Smooth muscle cell (in vitro differentiated cells): Measurements from ENCODE around the gene FBXL17. TPM values are rescaled to one million over a fixed set of nuclear protein-coding genes. Genes with fewer than 3 reads are reported as not detected.

Source experiments
- DNase-seq: peaks from one replicate; lab custom pipeline; 2025; ENCODE audit not compliant: unreplicated experiment; lab: John Stamatoyannopoulos, UW
- H2AFZ ChIP-seq: fragments of 200-600 bp; sonication (generic); 2 replicates; pipeline ENCODE4 v1.6.0; 2016; ENCODE audit warnings: antibody characterized with exemption, low read depth, mild to moderate bottlenecking
- H3F3A ChIP-seq: fragments of 200-600 bp; sonication (generic); 2 replicates; pipeline ENCODE4 v1.6.0; 2017; ENCODE audit warnings: antibody characterized with exemption, low read depth
- H3K27ac ChIP-seq: fragments of 200-600 bp; sonication (generic); 2 replicates; pipeline ENCODE4 v1.5.1; 2016; ENCODE audit warnings: low read depth, mild to moderate bottlenecking
- H3K27me3 ChIP-seq: fragments of 200-600 bp; sonication (generic); 2 replicates; pipeline ENCODE4 v1.6.1; 2016; ENCODE audit warnings: low read depth, mild to moderate bottlenecking
- H3K36me3 ChIP-seq: fragments of 200-600 bp; sonication (generic); 2 replicates; pipeline ENCODE4 v1.5.1; 2016; ENCODE audit warnings: low read depth
- H3K4me1 ChIP-seq: fragments of 200-600 bp; sonication (generic); 2 replicates; pipeline ENCODE4 v1.5.1; 2016; ENCODE audit warnings: low read depth
- H3K4me2 ChIP-seq: fragments of 200-600 bp; sonication (generic); 2 replicates; pipeline ENCODE4 v1.6.0; 2016; ENCODE audit warnings: mild to moderate bottlenecking
- H3K4me3 ChIP-seq: fragments of 200-600 bp; sonication (generic); 2 replicates; pipeline ENCODE4 v1.5.1; 2016; ENCODE audit warnings: mild to moderate bottlenecking
- H3K79me2 ChIP-seq: fragments of 200-600 bp; sonication (generic); 2 replicates; pipeline ENCODE4 v1.6.0; 2016; ENCODE audit warnings: low read depth, mild to moderate bottlenecking
- H3K9ac ChIP-seq: fragments of 200-600 bp; sonication (generic); 2 replicates; pipeline ENCODE4 v1.6.0; 2016; ENCODE audit warnings: low read depth
- H3K9me3 ChIP-seq: fragments of 200-600 bp; sonication (generic); replicated peaks from 2 replicates; pipeline ENCODE4 v1.5.1; 2016; ENCODE audit warnings: low read depth
- H4K20me1 ChIP-seq: fragments of 200-600 bp; sonication (generic); 2 replicates; pipeline ENCODE4 v1.6.0; 2016; ENCODE audit warnings: low read depth
- WGBS: methylation state at CpG from one replicate; pipeline ENCODE4 v1.1.7; 2016; ENCODE audit warnings: low lambda C conversion rate; 5-methylcytosine and 5-hydroxymethylcytosine counted together
- polyA plus RNA-seq: library from polyadenylated mRNA; unstranded; fragments of >200 nt; fragmentation: Nextera tagmentation; extraction: Ambion mirVana; gene quantifications from 2 replicates; pipeline ENCODE4 v1.2.1, GENCODE V29; 2016
- total RNA-seq: library from RNA; depleted of rRNA; stranded (reverse); fragments of >200 nt; gene quantifications from 2 replicates; pipeline ENCODE4 v1.2.3, GENCODE V29; 2014
- TF ChIP-seq, protein P1 (sequence below): fragments of 200-600 bp; sonication (generic); IDR thresholded peaks from 2 replicates; pipeline ENCODE4 v1.5.1; 2017; ENCODE audit warnings: borderline replicate concordance, mild to moderate bottlenecking, antibody characterized with exemption; ENCODE audit not compliant: insufficient read depth, poor library complexity, severe bottlenecking

The FBXL17 gene
- total and polyA plus RNA-seq, 2 experiments from 2014 or later = 5.4 to 16.0 TPM

DNA sequence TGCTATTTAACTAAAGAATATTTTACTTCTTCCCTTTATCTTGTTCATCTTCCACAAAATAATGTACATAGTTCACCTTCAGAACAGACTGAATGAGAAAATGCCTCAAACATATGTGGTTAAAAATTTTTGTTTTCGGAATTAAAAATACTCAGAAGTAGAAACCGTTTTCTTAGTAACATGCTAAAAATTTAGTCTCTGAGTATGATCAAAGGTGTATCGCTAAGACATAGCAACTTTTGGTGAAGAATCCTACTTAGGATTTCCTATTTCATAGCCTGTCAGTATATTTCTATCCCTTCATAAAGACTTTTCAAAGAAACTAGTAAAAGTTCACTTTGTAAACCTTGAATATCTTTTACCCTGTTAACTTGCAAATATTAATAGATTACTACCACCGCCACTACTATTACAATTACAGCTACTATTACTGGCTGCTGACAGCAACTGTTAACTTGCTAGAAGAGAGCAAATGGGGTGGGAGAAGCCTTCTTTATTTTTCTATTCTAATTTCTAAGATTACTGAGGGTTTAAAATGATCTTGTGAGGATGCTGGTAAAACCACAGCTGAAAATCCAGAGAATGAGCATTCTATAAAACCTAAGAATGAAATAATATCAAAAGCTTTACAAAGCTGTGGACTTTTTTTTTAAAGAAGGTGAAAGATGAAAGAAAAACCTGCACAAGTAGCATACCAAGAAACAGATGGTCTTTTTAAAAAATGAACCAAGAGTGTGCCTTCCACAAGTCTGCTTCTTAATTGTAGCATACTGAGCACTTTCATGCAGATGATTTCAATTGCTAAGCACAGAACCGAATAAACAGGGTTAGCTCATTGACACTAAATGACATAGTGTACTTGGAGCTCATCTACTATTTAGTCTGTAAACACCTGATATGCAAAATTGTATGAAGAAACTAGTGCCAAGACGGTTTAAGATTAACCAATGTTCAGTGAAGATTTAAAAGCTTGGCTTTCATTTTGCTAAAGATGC is 464.9 kb downstream of the FBXL17 start:
- no peaks in the 10 kb centered on the region for H4K20me1 ChIP-seq
- H3K9me3 ChIP-seq = no peaks in the 10 kb centered on the region
- no peaks in the 10 kb centered on the region for H3K79me2 ChIP-seq
- H3K27ac ChIP-seq = no peak overlapping the region
- DNase-seq = no peak
- no peaks in the 10 kb centered on the region for H3K27me3 ChIP-seq
- no peaks in the 10 kb centered on the region for H3K4me1 ChIP-seq
- no peaks in the 10 kb centered on the region for H3F3A ChIP-seq
- no peak overlapping the region for H3K4me2 ChIP-seq
- no peaks in the 10 kb centered on the region for H3K36me3 ChIP-seq
- H3K9ac ChIP-seq = no peak overlapping the region
- TF ChIP-seq, protein P1, sequence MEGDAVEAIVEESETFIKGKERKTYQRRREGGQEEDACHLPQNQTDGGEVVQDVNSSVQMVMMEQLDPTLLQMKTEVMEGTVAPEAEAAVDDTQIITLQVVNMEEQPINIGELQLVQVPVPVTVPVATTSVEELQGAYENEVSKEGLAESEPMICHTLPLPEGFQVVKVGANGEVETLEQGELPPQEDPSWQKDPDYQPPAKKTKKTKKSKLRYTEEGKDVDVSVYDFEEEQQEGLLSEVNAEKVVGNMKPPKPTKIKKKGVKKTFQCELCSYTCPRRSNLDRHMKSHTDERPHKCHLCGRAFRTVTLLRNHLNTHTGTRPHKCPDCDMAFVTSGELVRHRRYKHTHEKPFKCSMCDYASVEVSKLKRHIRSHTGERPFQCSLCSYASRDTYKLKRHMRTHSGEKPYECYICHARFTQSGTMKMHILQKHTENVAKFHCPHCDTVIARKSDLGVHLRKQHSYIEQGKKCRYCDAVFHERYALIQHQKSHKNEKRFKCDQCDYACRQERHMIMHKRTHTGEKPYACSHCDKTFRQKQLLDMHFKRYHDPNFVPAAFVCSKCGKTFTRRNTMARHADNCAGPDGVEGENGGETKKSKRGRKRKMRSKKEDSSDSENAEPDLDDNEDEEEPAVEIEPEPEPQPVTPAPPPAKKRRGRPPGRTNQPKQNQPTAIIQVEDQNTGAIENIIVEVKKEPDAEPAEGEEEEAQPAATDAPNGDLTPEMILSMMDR = no peak
- H3K4me3 ChIP-seq = no peak overlapping the region
- H2AFZ ChIP-seq = no peak overlapping the region
- 93% methylated on average over 6 of the region's 6 CpGs for WGBS

DNA sequence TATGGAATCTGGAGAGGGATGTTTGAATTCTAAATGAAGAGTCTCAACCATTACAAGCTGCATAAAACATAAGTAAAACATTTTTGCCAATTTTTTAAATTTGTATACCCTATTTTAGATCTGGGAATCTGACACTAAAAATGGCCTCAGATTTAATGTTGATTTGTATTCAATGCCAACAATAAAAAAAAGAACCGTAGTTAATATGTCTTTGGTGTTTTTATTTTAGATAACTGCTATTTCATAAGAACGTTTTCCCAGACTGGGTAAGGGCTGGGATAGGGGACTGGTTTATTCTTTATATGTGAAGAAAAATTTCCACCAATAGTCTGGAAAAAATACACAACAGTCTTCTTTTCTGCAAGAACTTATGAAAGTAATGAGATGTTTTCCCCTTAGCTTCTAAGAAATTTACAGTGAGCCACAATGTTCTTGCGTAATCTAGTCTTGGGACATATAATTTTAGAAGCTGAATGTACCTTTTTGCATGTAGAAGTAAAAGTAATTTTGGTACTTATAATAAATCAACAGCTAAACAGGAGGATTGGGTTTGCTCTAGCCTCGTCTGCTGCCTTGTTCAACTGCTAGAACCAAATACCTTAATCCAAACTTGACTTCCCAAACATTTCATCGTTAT is 466.6 kb downstream of the FBXL17 start:
- 86% methylated on average over 5 of the region's 5 CpGs for WGBS
- Histone ChIP-seq H3K9me3 (no peaks in the 10 kb centered on the region), H3K4me2 (no peak overlapping the region), H3K27me3 (no peaks in the 10 kb centered on the region), H3K27ac (no peak overlapping the region), H3K4me3 (no peak overlapping the region), H4K20me1 (no peaks in the 10 kb centered on the region), H3K9ac (no peak overlapping the region), H3K36me3 (no peaks in the 10 kb centered on the region), H2AFZ (no peak overlapping the region), H3K4me1 (peaks cover 2% of the 10 kb centered on the region), H3F3A (no peaks in the 10 kb centered on the region), H3K79me2 (no peaks in the 10 kb centered on the region)
- DNase-seq = no peak
- TF ChIP-seq, protein P1 = no peak

DNA sequence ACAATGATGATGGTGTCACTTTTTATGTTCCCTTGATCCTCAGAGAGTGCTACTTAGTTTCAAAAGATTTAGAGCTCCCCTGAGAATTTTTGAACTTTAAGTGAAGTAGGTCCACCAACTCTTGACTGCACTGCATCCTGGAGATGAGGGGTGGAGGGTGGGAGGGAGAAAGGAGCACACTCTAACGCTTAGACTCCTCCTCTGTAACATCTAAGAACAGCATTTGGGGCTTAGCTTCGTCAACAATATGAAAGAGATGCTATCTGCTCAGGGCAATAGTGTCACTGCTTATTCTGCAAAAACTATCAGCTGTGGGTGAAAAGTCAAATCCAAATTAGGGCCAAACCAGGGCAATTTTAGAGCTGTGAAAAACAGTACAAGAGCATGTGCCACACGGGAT is 468.4 kb downstream of the FBXL17 start:
- Histone ChIP-seq H3K9ac (no peak overlapping the region), H3K4me3 (no peak overlapping the region), H3K4me2 (no peak overlapping the region), H4K20me1 (no peaks in the 10 kb centered on the region), H3K27me3 (no peaks in the 10 kb centered on the region), H3F3A (no peaks in the 10 kb centered on the region), H3K27ac (no peak overlapping the region), H3K9me3 (no peaks in the 10 kb centered on the region), H2AFZ (no peak overlapping the region), H3K36me3 (no peaks in the 10 kb centered on the region), H3K4me1 (peaks cover 15% of the 10 kb centered on the region), H3K79me2 (no peaks in the 10 kb centered on the region)
- 78% methylated on average over 3 of the region's 3 CpGs for WGBS
- TF ChIP-seq, protein P1 = no peak
- no peak for DNase-seq
